Suprapubic skin (tissue), 4 donors: ENCODE data around the gene TMEM44.

ENCODE experiments used
- POLR2A ChIP-seq, 2 donors: fragments of 450-650 bp; IDR thresholded peaks; one replicate each; pipeline ENCODE4 v1.6.1; 2017; ENCODE audit warnings: antibody characterized with exemption in 2 of 2, mild to moderate bottlenecking in 2 of 2, moderate library complexity in 2 of 2
- POLR2AphosphoS5 ChIP-seq, 3 donors: sonication (generic); formaldehyde crosslinking; IDR thresholded peaks; one replicate each; pipeline ENCODE4 v1.6.1; 2017; ENCODE audit warnings: antibody characterized with exemption in 3 of 3
- TF ChIP-seq, protein P1 (sequence below), 2 donors: fragments of 200-600 bp in 1 of 2; fragments of 450-650 bp in 1 of 2; sonication (generic) in 1 of 2; IDR thresholded peaks; one replicate each; pipeline ENCODE4 v1.5.1; 2016 to 2019; ENCODE audit warnings: antibody characterized with exemption in 2 of 2, mild to moderate bottlenecking in 1 of 2, moderate library complexity in 1 of 2

DNA sequence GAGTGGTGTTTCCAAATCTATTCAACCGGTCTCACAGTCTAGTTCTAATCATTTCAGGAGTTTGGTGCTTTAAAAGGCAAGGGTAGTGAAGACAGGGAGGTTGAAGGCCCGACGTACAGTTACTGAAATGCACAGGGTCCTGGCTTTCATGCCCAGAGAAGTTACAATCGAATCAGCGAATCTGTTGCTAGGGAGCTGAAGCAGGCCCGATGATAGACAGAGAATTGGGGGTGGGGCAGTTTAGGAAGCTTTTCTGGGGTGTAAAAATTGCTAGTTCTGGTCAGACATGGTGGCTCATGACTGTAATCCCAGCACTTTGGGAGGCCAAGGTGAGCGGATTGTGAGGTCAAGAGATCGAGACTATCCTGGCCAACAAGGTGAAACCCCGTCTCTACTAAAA is 83.4 kb downstream of the TMEM44 start:
- TF ChIP-seq, protein P1, sequence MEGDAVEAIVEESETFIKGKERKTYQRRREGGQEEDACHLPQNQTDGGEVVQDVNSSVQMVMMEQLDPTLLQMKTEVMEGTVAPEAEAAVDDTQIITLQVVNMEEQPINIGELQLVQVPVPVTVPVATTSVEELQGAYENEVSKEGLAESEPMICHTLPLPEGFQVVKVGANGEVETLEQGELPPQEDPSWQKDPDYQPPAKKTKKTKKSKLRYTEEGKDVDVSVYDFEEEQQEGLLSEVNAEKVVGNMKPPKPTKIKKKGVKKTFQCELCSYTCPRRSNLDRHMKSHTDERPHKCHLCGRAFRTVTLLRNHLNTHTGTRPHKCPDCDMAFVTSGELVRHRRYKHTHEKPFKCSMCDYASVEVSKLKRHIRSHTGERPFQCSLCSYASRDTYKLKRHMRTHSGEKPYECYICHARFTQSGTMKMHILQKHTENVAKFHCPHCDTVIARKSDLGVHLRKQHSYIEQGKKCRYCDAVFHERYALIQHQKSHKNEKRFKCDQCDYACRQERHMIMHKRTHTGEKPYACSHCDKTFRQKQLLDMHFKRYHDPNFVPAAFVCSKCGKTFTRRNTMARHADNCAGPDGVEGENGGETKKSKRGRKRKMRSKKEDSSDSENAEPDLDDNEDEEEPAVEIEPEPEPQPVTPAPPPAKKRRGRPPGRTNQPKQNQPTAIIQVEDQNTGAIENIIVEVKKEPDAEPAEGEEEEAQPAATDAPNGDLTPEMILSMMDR (IDR thresholded peaks at IDR 0.05) = no peak
- no peak for TF ChIP-seq POLR2A (IDR thresholded peaks at IDR 0.05)
- TF ChIP-seq POLR2AphosphoS5 (IDR thresholded peaks at IDR 0.05) = no peak
